Measurements from ENCODE around the gene NRG4. TPM values are rescaled to one million over a fixed set of nuclear protein-coding genes. Genes with fewer than 3 reads are reported as not detected.

NRG4 gene
- total RNA-seq, 1 donor from 2014 or later, result not detected

Small RNA genes within 50 kb of the gene (small RNA-seq; reads per million reads assigned to genes)
- not detected for gene RN7SL510P

Other genes with a start within 250 kb of the NRG4 start
- gene UBE2Q2, start 169.0 kb downstream of the NRG4 start, total RNA-seq, result 79.9 TPM
- gene FBXO22, start 108.5 kb downstream of the NRG4 start, total RNA-seq, result 14.3 TPM
- gene TMEM266, start 47.6 kb upstream of the NRG4 start, total RNA-seq, result 4.5 TPM

All from frontal cortex (tissue), 1 donor.